Trophoblast cell (in vitro differentiated cells and primary cell): ENCODE results near the gene CELF4.

ENCODE experiments used
- DNase-seq, 2 donors: peaks; one replicate each; pipeline ENCODE4 v3.0.0-alpha.2; 2016
- H2AFZ ChIP-seq: 2 replicates; pipeline ENCODE4 v1.6.1; 2013; ENCODE audit warnings: low read length, moderate library complexity, mild to moderate bottlenecking; ENCODE audit not compliant: insufficient read depth, poor library complexity
- H2AK5ac ChIP-seq: 2 replicates; pipeline ENCODE4 v1.6.1; 2013; ENCODE audit warnings: mild to moderate bottlenecking, low read length
- H2BK120ac ChIP-seq: 2 replicates; pipeline ENCODE4 v1.6.1; 2013; ENCODE audit warnings: low read length, mild to moderate bottlenecking, moderate library complexity; ENCODE audit not compliant: insufficient read depth, poor library complexity
- H2BK12ac ChIP-seq: 2 replicates; pipeline ENCODE4 v1.6.1; 2013; ENCODE audit warnings: mild to moderate bottlenecking, low read length, moderate library complexity
- H2BK5ac ChIP-seq: 2 replicates; pipeline ENCODE4 v1.6.1; 2013; ENCODE audit warnings: low read length, low read depth, moderate library complexity, mild to moderate bottlenecking; ENCODE audit not compliant: poor library complexity
- H3K14ac ChIP-seq: 2 replicates; pipeline ENCODE4 v1.6.1; 2013; ENCODE audit warnings: mild to moderate bottlenecking, low read length
- H3K18ac ChIP-seq: 2 replicates; pipeline ENCODE4 v1.6.1; 2013; ENCODE audit warnings: mild to moderate bottlenecking, low read length
- H3K23ac ChIP-seq: 2 replicates; pipeline ENCODE4 v1.6.1; 2013; ENCODE audit warnings: low read length
- H3K27ac ChIP-seq: 2 replicates; pipeline ENCODE4 v1.5.1; 2013; ENCODE audit warnings: low read depth, mild to moderate bottlenecking, inconsistent platforms, low read length, moderate library complexity
- H3K27me3 ChIP-seq: 2 replicates; pipeline ENCODE4 v1.6.1; 2013; ENCODE audit warnings: inconsistent platforms, mild to moderate bottlenecking, low read length, moderate library complexity; ENCODE audit not compliant: insufficient read depth
- H3K36me3 ChIP-seq, 2 experiments: 1 replicate in 1 of 2; 2 replicates in 1 of 2; pipeline ENCODE4 v1.6.1; 2013; ENCODE audit warnings: low read length in 2 of 2, mild to moderate bottlenecking in 2 of 2, moderate library complexity in 1 of 2; ENCODE audit not compliant: insufficient read depth in 2 of 2, control insufficient read depth in 1 of 2
- H3K4ac ChIP-seq: 2 replicates; pipeline ENCODE4 v1.6.1; 2013; ENCODE audit warnings: low read depth, mild to moderate bottlenecking, low read length, moderate library complexity
- H3K4me1 ChIP-seq, 2 experiments: 1 replicate in 1 of 2; 2 replicates in 1 of 2; pipeline ENCODE4 v1.6.1; 2013; ENCODE audit warnings: low read length in 2 of 2, mild to moderate bottlenecking in 2 of 2, moderate library complexity in 1 of 2; ENCODE audit not compliant: insufficient read depth in 2 of 2, control insufficient read depth in 1 of 2
- H3K4me2 ChIP-seq: 2 replicates; pipeline ENCODE4 v1.6.1; 2013; ENCODE audit warnings: inconsistent platforms, mild to moderate bottlenecking, low read length, moderate library complexity
- H3K4me3 ChIP-seq: 2 replicates; pipeline ENCODE4 v1.5.1; 2013; ENCODE audit warnings: mild to moderate bottlenecking, low read depth, low read length, inconsistent platforms
- H3K79me1 ChIP-seq: one replicate; pipeline ENCODE4 v1.6.1; 2013; ENCODE audit warnings: low read length
- H3K79me2 ChIP-seq: 2 replicates; pipeline ENCODE4 v1.6.1; 2013; ENCODE audit warnings: low read length, mild to moderate bottlenecking; ENCODE audit not compliant: control insufficient read depth, insufficient read depth, poor library complexity
- H3K9ac ChIP-seq: 2 replicates; pipeline ENCODE4 v1.6.1; 2013; ENCODE audit warnings: mild to moderate bottlenecking, low read length
- H3K9me3 ChIP-seq: 2 replicates; pipeline ENCODE4 v1.6.1; 2013; ENCODE audit warnings: low read depth, mild to moderate bottlenecking, control low read depth, inconsistent platforms, low read length; ENCODE audit not compliant: insufficient read depth
- H4K12ac ChIP-seq: 2 replicates; pipeline ENCODE4 v1.6.1; 2013; ENCODE audit warnings: low read depth, mild to moderate bottlenecking, low read length, moderate library complexity
- H4K8ac ChIP-seq: 2 replicates; pipeline ENCODE4 v1.6.1; 2013; ENCODE audit warnings: low read depth, mild to moderate bottlenecking, low read length, moderate library complexity
- H4K91ac ChIP-seq: one replicate; pipeline ENCODE4 v1.6.1; 2013; ENCODE audit warnings: low read depth, mild to moderate bottlenecking, low read length, moderate library complexity
- WGBS: extraction: QIAGEN DNeasy Blood & Tissue Kit; methylation state at CpG from one replicate; pipeline ENCODE4 v1.1.7; 2013; ENCODE audit warnings: missing lambda C conversion rate; ENCODE audit not compliant: insufficient read length, insufficient coverage; ENCODE audit errors: extremely low coverage; 5-methylcytosine and 5-hydroxymethylcytosine counted together

The CELF4 gene

DNA sequence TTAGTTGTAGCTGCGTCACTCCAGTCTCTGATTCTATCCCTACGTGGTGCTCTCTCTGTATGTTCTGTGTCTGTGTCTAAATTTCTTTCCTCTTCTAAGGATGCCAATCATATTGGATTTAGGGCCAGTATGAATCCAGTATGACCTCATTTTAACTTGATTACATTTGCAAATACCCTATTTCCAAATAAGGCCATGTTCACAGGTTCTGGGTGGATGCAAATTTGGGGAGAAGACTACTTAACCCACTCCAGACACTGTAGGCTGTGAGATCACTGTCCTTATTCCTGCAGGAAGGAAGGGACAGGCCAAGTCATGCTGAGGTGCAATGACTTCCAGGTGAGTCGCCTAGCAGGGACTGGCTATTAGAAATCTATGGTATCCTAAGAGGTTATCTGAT, 272.2 kb downstream of the CELF4 start:
- H2AK5ac ChIP-seq = no peak overlapping the region
- H3K79me2 ChIP-seq = no peaks in the 10 kb centered on the region
- no peak overlapping the region for H3K4me3 ChIP-seq
- no peak overlapping the region for H3K4ac ChIP-seq
- no peak overlapping the region for H3K27ac ChIP-seq
- H3K9ac ChIP-seq = no peak overlapping the region
- no peak overlapping the region for H4K12ac ChIP-seq
- no peak for DNase-seq
- no peak overlapping the region for H2BK5ac ChIP-seq
- H3K4me1 ChIP-seq = no peaks in the 10 kb centered on the region
- H2BK12ac ChIP-seq = no peak overlapping the region
- H3K23ac ChIP-seq = no peak overlapping the region
- no peaks in the 10 kb centered on the region for H3K27me3 ChIP-seq
- no peak overlapping the region for H2AFZ ChIP-seq
- WGBS = no CpG with 5 or more reads among the region's 3 CpGs
- no peak overlapping the region for H3K4me2 ChIP-seq
- peaks cover 5% of the 10 kb centered on the region for H3K9me3 ChIP-seq
- H4K8ac ChIP-seq = no peak overlapping the region
- no peaks in the 10 kb centered on the region for H3K79me1 ChIP-seq
- H3K14ac ChIP-seq = no peak overlapping the region
- no peak overlapping the region for H4K91ac ChIP-seq
- H3K36me3 ChIP-seq = no peaks in the 10 kb centered on the region
- H2BK120ac ChIP-seq = no peak overlapping the region
- no peak overlapping the region for H3K18ac ChIP-seq

DNA sequence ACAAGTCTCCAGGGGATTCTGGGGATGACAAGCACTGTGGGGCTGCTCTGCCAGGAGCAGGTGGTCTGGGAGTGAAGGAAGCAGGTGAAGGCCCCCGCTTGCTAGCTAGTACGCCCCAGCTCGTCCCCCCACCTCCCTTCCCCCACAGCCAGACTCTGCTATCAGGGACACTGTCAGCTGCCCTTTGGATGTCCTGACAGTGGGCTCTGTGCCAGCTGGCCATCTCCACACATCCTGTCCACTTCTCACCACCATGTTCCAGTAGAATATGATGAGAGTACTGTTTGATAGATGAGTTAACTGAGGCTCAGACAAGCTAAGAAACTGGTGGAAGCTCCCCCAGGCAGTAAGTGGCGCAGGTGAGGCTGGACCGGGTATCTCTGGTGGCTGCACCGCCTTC, 276.2 kb downstream of the CELF4 start:
- Histone ChIP-seq H3K79me2 (no peaks in the 10 kb centered on the region), H3K27me3 (no peaks in the 10 kb centered on the region), H3K9ac (no peak overlapping the region), H3K23ac (no peak overlapping the region), H3K4me2 (no peak overlapping the region), H4K8ac (no peak overlapping the region), H2BK5ac (no peak overlapping the region), H3K14ac (no peak overlapping the region), H4K12ac (no peak overlapping the region), H3K18ac (no peak overlapping the region), H3K36me3 (no peaks in the 10 kb centered on the region), H3K4ac (no peak overlapping the region), H2BK12ac (no peak overlapping the region), H2AFZ (no peak overlapping the region), H3K27ac (no peak overlapping the region), H4K91ac (no peak overlapping the region), H2BK120ac (no peak overlapping the region), H3K9me3 (peaks cover 5% of the 10 kb centered on the region), H3K4me1 (no peaks in the 10 kb centered on the region), H3K4me3 (no peak overlapping the region), H3K79me1 (no peaks in the 10 kb centered on the region), H2AK5ac (no peak overlapping the region)
- no CpG with 5 or more reads among the region's 6 CpGs for WGBS
- no peak for DNase-seq

DNA sequence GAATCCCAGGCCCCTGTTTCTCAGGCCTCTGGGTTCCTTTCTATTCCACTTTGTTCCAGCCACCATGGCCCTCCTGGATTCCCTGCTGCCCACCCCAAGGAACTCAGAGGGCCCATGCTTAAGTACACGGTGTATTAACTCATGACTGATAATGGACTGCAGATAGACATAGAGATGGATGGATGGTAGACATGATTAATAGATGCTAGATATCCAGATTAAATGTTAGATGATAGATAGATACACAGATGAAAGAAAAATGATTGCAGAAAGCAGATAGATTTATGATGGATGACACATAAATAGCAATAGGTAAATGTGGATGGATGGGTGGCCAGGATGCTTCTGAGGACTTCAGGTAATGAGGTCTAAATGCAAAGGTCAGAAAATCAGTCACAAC, 278.0 kb downstream of the CELF4 start:
- no peaks in the 10 kb centered on the region for H3K36me3 ChIP-seq
- H2BK12ac ChIP-seq = no peak overlapping the region
- H3K9me3 ChIP-seq = peaks cover 3% of the 10 kb centered on the region
- H3K4me2 ChIP-seq = no peak overlapping the region
- no peak overlapping the region for H2BK120ac ChIP-seq
- no peak overlapping the region for H4K91ac ChIP-seq
- no peak overlapping the region for H3K4ac ChIP-seq
- H3K27me3 ChIP-seq = no peaks in the 10 kb centered on the region
- no peak for DNase-seq
- H3K9ac ChIP-seq = no peak overlapping the region
- H3K23ac ChIP-seq = no peak overlapping the region
- H3K79me2 ChIP-seq = no peaks in the 10 kb centered on the region
- WGBS = no CpG with 5 or more reads among the region's 1 CpG
- H3K14ac ChIP-seq = no peak overlapping the region
- no peak overlapping the region for H2BK5ac ChIP-seq
- H3K4me3 ChIP-seq = no peak overlapping the region
- H2AK5ac ChIP-seq = no peak overlapping the region
- H4K12ac ChIP-seq = no peak overlapping the region
- no peak overlapping the region for H3K27ac ChIP-seq
- no peaks in the 10 kb centered on the region for H3K79me1 ChIP-seq
- no peaks in the 10 kb centered on the region for H3K4me1 ChIP-seq
- H4K8ac ChIP-seq = no peak overlapping the region
- H2AFZ ChIP-seq = no peak overlapping the region
- no peak overlapping the region for H3K18ac ChIP-seq

DNA sequence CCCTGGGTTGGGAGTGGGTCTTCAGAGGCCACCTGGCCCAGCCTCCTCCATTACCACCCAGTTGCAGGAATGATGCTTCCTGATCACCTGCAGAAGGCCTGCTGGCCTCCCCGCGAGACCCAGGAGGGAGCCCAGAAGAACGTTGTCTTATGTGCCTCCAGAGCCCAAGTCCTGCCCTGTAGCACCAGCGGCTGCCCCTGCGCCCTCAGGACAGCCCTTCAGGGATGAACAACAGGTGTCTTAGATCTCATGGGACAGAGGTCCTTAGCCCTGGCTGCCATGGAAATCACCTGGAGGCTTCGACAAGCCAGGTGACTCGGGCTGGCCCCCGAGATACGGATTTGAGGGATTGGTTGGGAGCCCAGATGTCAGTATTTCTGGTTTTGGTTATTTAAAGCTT, 278.8 kb downstream of the CELF4 start:
- no peak overlapping the region for H3K4me3 ChIP-seq
- H4K91ac ChIP-seq = no peak overlapping the region
- no peak overlapping the region for H3K4ac ChIP-seq
- H2BK12ac ChIP-seq = no peak overlapping the region
- DNase-seq = no peak
- H3K14ac ChIP-seq = no peak overlapping the region
- no peak overlapping the region for H2AK5ac ChIP-seq
- no peaks in the 10 kb centered on the region for H3K27me3 ChIP-seq
- H2BK120ac ChIP-seq = no peak overlapping the region
- H3K27ac ChIP-seq = no peak overlapping the region
- no peak overlapping the region for H4K8ac ChIP-seq
- no peaks in the 10 kb centered on the region for H3K4me1 ChIP-seq
- H3K36me3 ChIP-seq = no peaks in the 10 kb centered on the region
- no peak overlapping the region for H2AFZ ChIP-seq
- H3K79me2 ChIP-seq = no peaks in the 10 kb centered on the region
- no peak overlapping the region for H3K4me2 ChIP-seq
- peaks cover 3% of the 10 kb centered on the region for H3K9me3 ChIP-seq
- no CpG with 5 or more reads among the region's 9 CpGs for WGBS
- H4K12ac ChIP-seq = no peak overlapping the region
- no peak overlapping the region for H3K23ac ChIP-seq
- no peak overlapping the region for H3K9ac ChIP-seq
- H2BK5ac ChIP-seq = no peak overlapping the region
- no peak overlapping the region for H3K18ac ChIP-seq
- no peaks in the 10 kb centered on the region for H3K79me1 ChIP-seq
